ENCODE results near the gene SLC22A31. TPM values are rescaled to one million over a fixed set of nuclear protein-coding genes. Genes with fewer than 3 reads are reported as not detected.

SLC22A31 gene
- total RNA-seq, 4 donors from 2014 or later = not detected

DNA sequence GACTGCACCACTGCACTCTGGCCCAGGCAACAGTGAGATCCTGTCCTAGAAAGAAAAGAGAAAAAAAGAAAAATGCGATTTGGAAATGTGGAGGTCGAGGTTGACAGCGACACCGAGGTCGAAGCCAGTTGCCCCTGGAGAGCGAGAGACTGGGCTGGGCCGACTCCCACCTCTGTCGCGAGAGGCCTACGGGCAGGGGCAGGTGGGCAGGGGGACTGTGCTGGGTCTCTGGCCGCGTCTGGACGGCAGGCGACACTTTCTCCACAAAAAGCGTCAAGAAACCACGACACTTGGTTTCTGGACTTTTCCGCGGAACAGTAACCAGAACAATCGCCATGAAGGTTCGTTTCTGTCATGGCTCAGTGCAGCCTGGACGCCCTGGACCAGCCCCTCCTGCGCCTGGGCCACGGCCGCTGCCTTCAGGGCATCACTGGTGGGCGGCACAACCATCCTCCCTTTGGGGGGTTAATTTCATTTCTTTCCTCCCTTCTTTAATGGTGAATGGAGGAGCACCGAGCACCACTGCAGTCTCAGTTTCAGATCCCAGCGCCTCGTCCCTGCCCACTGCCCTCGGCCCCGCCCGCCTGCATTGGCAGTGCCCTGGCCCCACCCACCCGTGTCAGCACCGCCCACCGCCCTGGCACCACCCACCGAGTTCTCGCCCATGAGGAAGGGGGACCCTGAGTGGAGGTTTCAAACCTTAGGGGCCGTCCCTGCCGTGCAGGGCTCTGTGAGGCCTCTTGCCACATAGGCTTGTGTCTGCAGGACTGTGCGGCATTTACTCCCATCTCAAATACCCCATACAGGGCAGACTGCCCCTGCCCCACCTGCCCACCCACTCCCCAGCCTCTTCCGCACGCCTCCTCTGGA lies 47.3 kb downstream of the SLC22A31 start:
- TF ChIP-seq CTCF (IDR thresholded peaks at IDR 0.05; ENCODE audit: low read depth) = no peak

GRCh38 chr16:89150981-89151380 lies 49.4 kb downstream of the SLC22A31 start:
- TF ChIP-seq CTCF (IDR thresholded peaks at IDR 0.05; ENCODE audit: low read depth) = no peak

DNA sequence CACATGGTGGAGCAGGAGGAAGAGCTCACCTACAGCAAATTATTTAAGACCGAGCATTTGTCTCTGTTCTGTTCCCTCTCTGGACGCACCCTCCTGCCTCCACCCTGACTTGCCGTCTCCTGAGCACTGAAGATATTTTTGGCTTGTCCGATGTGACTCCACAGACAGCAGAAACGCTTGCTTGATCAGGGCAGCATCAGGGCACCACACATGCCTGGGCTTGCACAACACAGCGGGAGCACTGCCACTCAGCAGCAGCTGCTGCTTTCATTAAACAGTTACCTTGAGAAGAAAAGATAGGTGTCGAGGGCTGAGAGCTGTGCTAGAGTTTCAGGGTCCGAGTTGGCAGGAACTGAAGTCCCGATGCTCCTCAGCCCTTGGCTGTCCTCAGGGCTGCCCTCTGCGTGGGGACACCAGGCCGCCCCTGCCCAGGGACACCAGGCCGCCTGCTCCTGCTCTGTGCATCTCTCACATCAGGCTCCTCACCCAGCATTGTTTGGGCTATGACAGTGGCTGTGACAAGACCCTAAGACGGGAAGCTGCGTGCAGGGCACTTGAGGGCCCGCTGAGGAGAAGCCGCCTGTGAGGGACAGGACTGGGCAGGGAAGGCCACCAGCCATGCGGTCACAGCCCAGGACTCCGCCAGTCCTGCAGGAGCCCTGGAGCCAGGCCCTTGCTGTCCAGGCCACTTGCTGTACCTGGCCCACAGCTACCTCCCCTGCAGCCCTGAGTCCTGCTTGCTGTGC lies 50.1 kb downstream of the SLC22A31 start:
- no peak for TF ChIP-seq CTCF (IDR thresholded peaks at IDR 0.05; ENCODE audit: low read depth)

DNA sequence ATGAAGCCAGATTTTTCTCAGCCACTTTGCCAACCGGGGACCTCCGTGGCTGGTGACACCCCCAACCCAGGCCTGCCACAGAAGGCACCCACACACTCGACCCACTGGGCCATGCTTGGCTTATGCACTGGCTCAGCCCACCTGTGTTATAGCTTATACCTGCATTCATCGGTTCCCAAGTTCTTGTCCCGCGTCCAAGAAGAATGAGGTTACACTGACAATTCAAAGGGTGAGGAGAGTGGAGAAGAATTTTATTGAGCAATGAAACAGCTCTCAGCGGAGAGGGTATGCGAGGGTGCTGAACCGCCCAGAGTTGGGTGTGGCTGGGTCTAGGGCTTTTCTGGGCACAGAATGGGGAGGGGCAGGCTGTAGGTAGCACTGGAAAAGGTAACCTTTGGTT lies 51.0 kb downstream of the SLC22A31 start:
- no peak for TF ChIP-seq CTCF (IDR thresholded peaks at IDR 0.05; ENCODE audit: low read depth)

DNA sequence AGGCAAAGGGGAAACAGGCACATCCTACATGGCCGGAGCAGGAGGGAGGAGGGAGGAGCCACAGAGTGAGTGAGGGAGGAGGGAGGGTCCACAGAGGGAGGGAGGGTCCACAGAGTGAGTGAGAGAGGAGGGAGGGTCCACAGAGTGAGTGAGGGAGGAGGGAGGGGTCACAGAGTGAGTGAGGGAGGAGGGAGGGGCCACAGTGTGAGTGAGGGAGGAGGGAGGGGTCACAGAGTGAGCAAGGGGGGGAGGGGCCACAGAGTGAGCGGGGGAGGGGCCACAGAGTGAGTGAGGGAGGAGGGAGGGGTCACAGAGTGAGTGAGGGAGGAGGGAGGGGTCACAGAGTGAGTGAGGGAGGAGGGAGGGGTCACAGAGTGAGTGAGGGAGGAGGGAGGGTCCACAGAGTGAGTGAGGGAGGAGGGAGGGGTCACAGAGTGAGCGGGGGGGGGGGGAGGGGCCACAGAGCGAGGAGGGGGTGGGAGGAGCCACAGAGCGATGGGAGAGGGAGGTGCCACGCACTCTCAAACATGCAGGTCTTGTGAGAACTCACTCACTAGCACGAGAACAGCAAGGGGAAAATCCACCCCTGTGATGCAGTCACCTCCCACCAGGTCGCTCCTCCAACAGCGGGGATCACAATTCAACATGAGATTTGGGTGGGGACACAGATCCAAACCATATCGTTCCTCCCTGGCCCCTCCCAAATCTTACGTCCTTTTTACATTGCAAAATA lies 53.1 kb downstream of the SLC22A31 start:
- no peak for TF ChIP-seq CTCF (IDR thresholded peaks at IDR 0.05; ENCODE audit: low read depth)

- TF ChIP-seq CTCF (IDR thresholded peaks at IDR 0.05; ENCODE audit: low read depth) = no peak
Observed at GRCh38 chr16:89146211-89147005, 53.9 kb downstream of the SLC22A31 start.

Other genes with a start within 250 kb of the SLC22A31 start
- 1 to 10 TPM in 2 of 4 donors, under 1 TPM in 2; 0.49 to 6.6 (median 1.1) TPM for gene CBFA2T3, start 223.3 kb downstream of the SLC22A31 start, total RNA-seq
- 10 to 100 TPM; 17.4 to 40.1 (median 22.5) TPM for gene ACSF3, start 106.7 kb downstream of the SLC22A31 start, total RNA-seq
- not detected for gene CDH15, start 28.8 kb downstream of the SLC22A31 start, total RNA-seq
- gene ZNF778, start 17.2 kb upstream of the SLC22A31 start, total RNA-seq = 10 to 100 TPM in 2 of 4 donors, 1 to 10 TPM in 2; 7.5 to 23.3 (median 11.9) TPM

Data from subcutaneous adipose tissue (tissue), 4 donors.